GM12892 (cell line): Measurements from ENCODE around the gene PIGU.
"Not testable (repeated sequence)": the region's sequence is repeated elsewhere in the genome, so short reads cannot be mapped to it uniquely, and the experiment has no call there.

ENCODE experiments used
- DNase-seq: peaks from one replicate; pipeline ENCODE4 v3.0.0; 2011; ENCODE audit not compliant: insufficient read length
- FAIRE-seq: peaks from 2 replicates; lab custom pipeline; 2011; peaks lifted over from hg19 to GRCh38; lab: Jason Lieb, UNC
- POLR2A ChIP-seq: IDR thresholded peaks from 2 replicates; pipeline ENCODE4 v1.6.1; 2011; ENCODE audit warnings: low read depth, low read length, control low read depth
- POLR2AphosphoS5 ChIP-seq: IDR thresholded peaks from 2 replicates; pipeline ENCODE4 v1.6.1; 2011; ENCODE audit warnings: low read depth, low read length, control low read depth
- TAF1 ChIP-seq: IDR thresholded peaks from 2 replicates; pipeline ENCODE4 v1.6.1; 2011; ENCODE audit warnings: low read depth, mild to moderate bottlenecking, control low read depth, low read length, borderline replicate concordance

PIGU gene

GRCh38 chr20:34529742-34530141, 147.2 kb downstream of the PIGU start:
- FAIRE-seq, result no peak
- no peak for DNase-seq
- TF ChIP-seq POLR2AphosphoS5 (no peak), TAF1 (no peak), POLR2A (no peak)

GRCh38 chr20:34528921-34529297, 148.0 kb downstream of the PIGU start:
- FAIRE-seq, result no peak
- DNase-seq, result no peak

GRCh38 chr20:34527016-34527415, 149.9 kb downstream of the PIGU start:
- TF ChIP-seq POLR2A (no peak), TAF1 (no peak), POLR2AphosphoS5 (no peak)
- FAIRE-seq, result no peak
- DNase-seq, result no peak

More at GRCh38 chr20:34528921-34529297, 148.0 kb downstream of the PIGU start:
- TF ChIP-seq POLR2A (no peak), POLR2AphosphoS5 (no peak), TAF1 (no peak)

GRCh38 chr20:34526466-34526865, 150.4 kb downstream of the PIGU start:
- TF ChIP-seq POLR2A (no peak), POLR2AphosphoS5 (no peak)
- no peak for FAIRE-seq

GRCh38 chr20:34525709-34526416, 151.0 kb downstream of the PIGU start:
- no peak for DNase-seq
- TF ChIP-seq POLR2A (no peak), TAF1 (no peak), POLR2AphosphoS5 (no peak)
- no peak for FAIRE-seq

More at GRCh38 chr20:34526466-34526865, 150.4 kb downstream of the PIGU start:
- no peak for DNase-seq

GRCh38 chr20:34525342-34525708, 151.6 kb downstream of the PIGU start:
- DNase-seq (no peak), FAIRE-seq (no peak)
- TF ChIP-seq POLR2AphosphoS5 (no peak), TAF1 (no peak), POLR2A (no peak)

- DNase-seq (no peak), FAIRE-seq (no peak)
- no peak for TF ChIP-seq POLR2AphosphoS5
- TF ChIP-seq TAF1, result no peak
- TF ChIP-seq POLR2A, result no peak
Measured at GRCh38 chr20:34524426-34524825, 152.5 kb downstream of the PIGU start.

- TF ChIP-seq POLR2AphosphoS5 (no peak), POLR2A (no peak), TAF1 (no peak)
- peak; percentile 51 for DNase-seq
- FAIRE-seq, result peak; percentile 84
Measured at GRCh38 chr20:34522969-34523871, 153.7 kb downstream of the PIGU start.

- FAIRE-seq, DNase-seq: not testable (repeated sequence)
Measured at GRCh38 chr20:34519841-34520240, 157.1 kb downstream of the PIGU start.

GRCh38 chr20:34518863-34519262, 158.0 kb downstream of the PIGU start:
- not testable (repeated sequence) for FAIRE-seq, DNase-seq

- DNase-seq, result no peak
- TF ChIP-seq POLR2AphosphoS5 (no peak), POLR2A (no peak), TAF1 (no peak)
- no peak for FAIRE-seq
Measured at GRCh38 chr20:34517114-34517505, 159.8 kb downstream of the PIGU start.

- FAIRE-seq (peak; percentile 96), DNase-seq (peak; percentile 72)
- TF ChIP-seq POLR2A, result peak; percentile 74; the same call in 1 of the 2 replicates
- TF ChIP-seq POLR2AphosphoS5, result 0 out of 2 replicates have a peak, but pooled peaks have one; percentile 45
- no peak for TF ChIP-seq TAF1
Measured at GRCh38 chr20:34516247-34517113, 160.4 kb downstream of the PIGU start, which contains the start of gene DYNLRB1. Gene DYNLRB1, plus strand, starts transcription at chr20:34516422. Its CDS starts 37 bp downstream, at chr20:34516459.
